HG03095 (cell line): ENCODE measurements around the gene GPR107.

ENCODE experiments used
- ATAC-seq: cut with Tn5 transposase; IDR thresholded peaks from one replicate; pipeline ENCODE4 v1.9.1; 2021; ENCODE audit warnings: moderate library complexity; ENCODE audit not compliant: unreplicated experiment

GPR107 gene

GRCh38 chr9:130027533-130028365, 26.0 kb upstream of the GPR107 start:
- no peak for ATAC-seq

GRCh38 chr9:130028493-130029222, 25.0 kb upstream of the GPR107 start:
- ATAC-seq = no peak

- no peak for ATAC-seq
Measured at GRCh38 chr9:130029223-130029973, 24.3 kb upstream of the GPR107 start.

GRCh38 chr9:130030651-130031127, 23.0 kb upstream of the GPR107 start:
- ATAC-seq = no peak

- no peak for ATAC-seq
Measured at GRCh38 chr9:130034570-130034969, 19.1 kb upstream of the GPR107 start.

GRCh38 chr9:130036099-130036498, 17.6 kb upstream of the GPR107 start:
- ATAC-seq = no peak

- ATAC-seq = no peak
Measured at GRCh38 chr9:130039528-130040147, 14.1 kb upstream of the GPR107 start.

GRCh38 chr9:130040984-130041647, 12.6 kb upstream of the GPR107 start:
- ATAC-seq = no peak

GRCh38 chr9:130041648-130042405, 11.9 kb upstream of the GPR107 start:
- no peak for ATAC-seq

- ATAC-seq = no peak
Measured at GRCh38 chr9:130042406-130042884, 11.3 kb upstream of the GPR107 start.

- no peak for ATAC-seq
Measured at GRCh38 chr9:130042885-130043653, 10.6 kb upstream of the GPR107 start, which contains the start of gene FNBP1. Gene FNBP1, minus strand, starts transcription at chr9:130043189. Its CDS starts 214 bp downstream, at chr9:130042975.

- no peak for ATAC-seq
Measured at GRCh38 chr9:130043654-130044623, 9.8 kb upstream of the GPR107 start.

- ATAC-seq = no peak
Measured at GRCh38 chr9:130045725-130046450, 7.8 kb upstream of the GPR107 start.

GRCh38 chr9:130049431-130050210, 4.1 kb upstream of the GPR107 start:
- no peak for ATAC-seq

- ATAC-seq = no peak
Measured at GRCh38 chr9:130050462-130050861, 3.2 kb upstream of the GPR107 start.

- ATAC-seq = no peak
Measured at GRCh38 chr9:130051855-130052254, 1.9 kb upstream of the GPR107 start.
